ENCODE results near the gene KCNK17. TPM values are rescaled to one million over a fixed set of nuclear protein-coding genes. Genes with fewer than 3 reads are reported as not detected.

Gene KCNK17
- total and polyA plus RNA-seq, 9 of the 15 experiments (the other 6 are each of a cell fraction or from before 2014, with no cell fraction given), result not detected

Other genes starting within 250 kb of the KCNK17 start
- 11.1 and 11.6 TPM in 2 replicates for gene SAYSD1, start 199.2 kb downstream of the KCNK17 start, total RNA-seq (2014; rRNA removed)
- 14.0 TPM in 2 replicates for gene SAYSD1, start 199.2 kb downstream of the KCNK17 start, total RNA-seq (2014; rRNA removed; fragmentation: Illumina TruSeq; extraction: Trizol)
- 13.8 and 15.2 TPM in 2 replicates for gene SAYSD1, start 199.2 kb downstream of the KCNK17 start, total RNA-seq (2015; rRNA removed; fragmentation: Illumina TruSeq; extraction: Trizol)
- gene SAYSD1, start 199.2 kb downstream of the KCNK17 start, total RNA-seq (2021), result 12.4 and 13.6 TPM in 2 replicates
- gene SAYSD1, start 199.2 kb downstream of the KCNK17 start, polyA plus RNA-seq (2011; rRNA removed), result 18.0 and 19.1 TPM in 2 replicates
- gene SAYSD1, start 199.2 kb downstream of the KCNK17 start, polyA plus RNA-seq (2014; fragmentation: Illumina TruSeq; extraction: Trizol), result 10.6 and 12.0 TPM in 2 replicates
- 1 to 10 TPM; 3.5 to 4.2 TPM for gene SAYSD1, start 199.2 kb downstream of the KCNK17 start, polyA plus RNA-seq (2014; fragmentation: Nextera tagmentation; extraction: Ambion mirVana)
- 12.9 and 18.6 TPM in 2 replicates for gene SAYSD1, start 199.2 kb downstream of the KCNK17 start, polyA plus RNA-seq (2014; rRNA removed)
- gene KCNK5, start 84.9 kb downstream of the KCNK17 start, total RNA-seq (2014; rRNA removed), result 35.5 and 38.0 TPM in 2 replicates
- gene KCNK5, start 84.9 kb downstream of the KCNK17 start, total RNA-seq (2014; rRNA removed; fragmentation: Illumina TruSeq; extraction: Trizol), result 12.7 and 15.0 TPM in 2 replicates
- gene KCNK5, start 84.9 kb downstream of the KCNK17 start, total RNA-seq (2015; rRNA removed; fragmentation: Illumina TruSeq; extraction: Trizol), result 26.1 and 27.1 TPM in 2 replicates
- gene KCNK5, start 84.9 kb downstream of the KCNK17 start, total RNA-seq (2021), result 41.6 and 45.8 TPM in 2 replicates
- gene KCNK5, start 84.9 kb downstream of the KCNK17 start, polyA plus RNA-seq (2011; rRNA removed), result 17.5 and 24.6 TPM in 2 replicates
- 25.8 and 31.8 TPM in 2 replicates for gene KCNK5, start 84.9 kb downstream of the KCNK17 start, polyA plus RNA-seq (2014; fragmentation: Illumina TruSeq; extraction: Trizol)
- gene KCNK5, start 84.9 kb downstream of the KCNK17 start, polyA plus RNA-seq (2014; fragmentation: Nextera tagmentation; extraction: Ambion mirVana), result 1 to 10 TPM; 1.5 to 1.9 TPM
- 25.6 and 31.5 TPM in 2 replicates for gene KCNK5, start 84.9 kb downstream of the KCNK17 start, polyA plus RNA-seq (2014; rRNA removed)
- not detected in 2 replicates for gene KCNK16, start 8.3 kb upstream of the KCNK17 start, total RNA-seq (2014; rRNA removed)
- gene KCNK16, start 8.3 kb upstream of the KCNK17 start, total RNA-seq (2014; rRNA removed; fragmentation: Illumina TruSeq; extraction: Trizol), result not detected in 2 replicates
- not detected in 2 replicates for gene KCNK16, start 8.3 kb upstream of the KCNK17 start, total RNA-seq (2015; rRNA removed; fragmentation: Illumina TruSeq; extraction: Trizol)
- gene KCNK16, start 8.3 kb upstream of the KCNK17 start, total RNA-seq (2021), result not detected in 2 replicates
- gene KCNK16, start 8.3 kb upstream of the KCNK17 start, polyA plus RNA-seq (2011; rRNA removed), result not detected in 2 replicates
- not detected in 2 replicates for gene KCNK16, start 8.3 kb upstream of the KCNK17 start, polyA plus RNA-seq (2014; fragmentation: Illumina TruSeq; extraction: Trizol)
- gene KCNK16, start 8.3 kb upstream of the KCNK17 start, polyA plus RNA-seq (2014; fragmentation: Nextera tagmentation; extraction: Ambion mirVana), result not detected
- not detected in 2 replicates for gene KCNK16, start 8.3 kb upstream of the KCNK17 start, polyA plus RNA-seq (2014; rRNA removed)

Data from K562 (cell line).